ENCODE measurements around the gene SLC26A11.
"Not testable (repeated sequence)": the region's sequence is repeated elsewhere in the genome, so short reads cannot be mapped to it uniquely, and the experiment has no call there.

Gene SLC26A11

DNA sequence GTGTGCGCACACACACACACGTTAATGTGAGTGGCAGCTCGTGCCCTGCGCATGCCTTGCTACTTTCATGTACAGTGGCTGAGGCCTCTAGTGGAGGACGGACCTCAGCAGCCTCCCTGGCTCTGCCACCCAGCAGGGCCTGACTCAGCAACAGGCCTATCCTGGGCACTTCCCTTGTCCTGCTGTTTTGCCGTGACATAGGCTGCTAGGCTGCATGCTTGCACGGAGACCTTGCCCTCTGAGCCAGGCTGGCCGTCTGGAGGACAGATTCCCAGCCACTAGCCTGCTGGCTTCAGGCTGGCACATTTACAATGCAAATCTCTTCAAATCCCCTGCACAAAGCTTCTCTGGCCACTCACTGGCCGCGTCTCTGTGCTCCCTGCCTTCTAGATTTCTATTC is 49.9 kb downstream of the SLC26A11 start:
- DNase-seq (ENCODE audit: low read depth, low spot score): no peak

DNA sequence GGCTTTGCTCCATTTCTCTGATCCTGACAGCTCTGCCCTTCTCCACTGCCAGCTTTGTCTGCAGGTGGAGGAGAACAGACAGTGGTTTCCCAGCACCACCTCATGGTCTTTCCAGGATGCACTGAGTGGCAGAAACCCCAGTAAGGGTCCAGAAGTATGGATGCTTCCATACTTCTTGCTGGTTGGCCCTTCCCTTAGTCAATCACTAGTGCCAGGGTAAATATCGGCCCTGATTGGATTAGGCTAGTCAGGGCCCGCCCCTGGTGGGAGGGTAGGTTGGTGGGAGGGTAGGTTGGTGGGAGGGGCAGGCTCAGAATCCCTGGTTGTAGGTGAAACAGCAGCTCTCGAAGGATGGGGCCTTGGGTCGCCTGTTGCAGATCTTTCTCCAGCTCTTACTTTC is 50.6 kb downstream of the SLC26A11 start:
- no peak overlapping the region for H3K4me3 ChIP-seq (ENCODE audit: low read length)
- peak; percentile 60 for DNase-seq (ENCODE audit: low read depth, low spot score)

More for the DNA sequence above, 49.9 kb downstream of the SLC26A11 start:
- H3K4me3 ChIP-seq (ENCODE audit: low read length): no peak overlapping the region

DNA sequence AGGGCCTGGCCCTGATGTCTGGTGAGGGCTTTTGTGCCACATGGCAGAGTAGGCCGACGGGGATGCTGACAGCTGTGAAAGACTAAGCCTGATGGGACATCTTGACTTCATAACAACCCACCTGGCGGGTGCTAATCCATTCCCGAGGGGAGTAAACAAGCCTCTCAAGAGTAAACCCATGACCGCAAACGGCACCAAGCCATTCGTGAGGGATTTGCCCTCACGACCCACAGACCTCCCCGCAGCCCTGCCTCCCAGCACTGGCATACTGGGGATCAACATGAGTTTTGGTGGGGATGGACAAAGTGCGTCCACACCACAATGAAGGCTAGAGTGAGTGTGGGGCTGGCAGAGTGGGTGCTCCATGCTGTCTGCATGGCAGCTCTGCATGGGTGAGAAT is 52.1 kb downstream of the SLC26A11 start:
- no peak for DNase-seq (ENCODE audit: low read depth, low spot score)
- no peak overlapping the region for H3K4me3 ChIP-seq (ENCODE audit: low read length)

DNA sequence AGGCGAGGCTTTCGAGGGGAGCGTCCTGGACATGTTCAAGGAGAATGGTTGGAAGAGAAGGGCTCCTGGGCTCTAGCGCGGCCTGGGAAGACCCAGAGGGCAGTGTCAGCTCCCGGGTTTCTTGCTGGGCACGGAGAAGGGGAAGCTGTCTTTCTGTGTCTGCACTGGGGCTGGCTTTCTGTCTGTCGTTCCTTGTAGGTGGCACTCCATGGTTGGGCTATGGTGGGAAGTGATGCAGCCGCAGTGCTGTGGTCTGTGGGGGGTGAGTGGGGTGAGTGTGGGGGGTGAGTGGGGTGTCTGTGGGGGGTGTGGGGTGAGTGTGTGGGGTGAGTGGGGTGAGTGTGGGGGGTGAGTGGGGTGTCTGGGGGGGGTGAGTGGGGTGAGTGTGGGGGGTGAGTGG is 54.1 kb downstream of the SLC26A11 start:
- no peak overlapping the region for H3K4me3 ChIP-seq (ENCODE audit: low read length)
- no peak for DNase-seq (ENCODE audit: low read depth, low spot score)

DNA sequence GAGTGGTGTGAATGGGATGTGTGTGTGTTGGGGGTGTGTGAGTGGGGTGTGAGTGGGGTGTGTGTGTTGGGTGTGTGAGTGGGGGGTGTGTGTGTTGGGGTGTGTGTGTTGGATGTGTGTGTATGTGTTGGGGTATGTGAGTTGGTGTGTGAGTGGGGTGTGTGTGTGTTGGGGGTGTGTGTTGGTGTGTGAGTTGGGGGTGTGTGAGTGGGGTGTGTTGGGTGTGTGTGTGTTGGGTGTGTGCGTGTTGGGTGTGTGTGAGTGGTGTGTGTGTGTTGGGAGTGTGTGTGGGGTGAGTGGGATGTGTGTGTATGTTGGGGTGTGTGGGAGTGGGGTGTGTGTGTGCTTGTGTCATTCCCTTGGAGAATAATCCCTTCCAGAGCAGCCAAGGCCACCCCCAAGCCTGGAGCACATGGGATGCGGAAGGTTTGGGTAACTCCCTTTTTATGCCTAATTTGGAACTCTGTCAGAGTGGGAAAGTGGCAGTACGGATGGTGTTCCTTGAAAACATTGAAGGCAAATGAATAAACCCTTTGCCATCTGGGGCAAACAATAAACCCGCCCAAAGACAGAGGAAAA is 54.7 kb downstream of the SLC26A11 start:
- no peak for DNase-seq (ENCODE audit: low read depth, low spot score)
- no peak overlapping the region for H3K4me3 ChIP-seq (ENCODE audit: low read length)

DNA sequence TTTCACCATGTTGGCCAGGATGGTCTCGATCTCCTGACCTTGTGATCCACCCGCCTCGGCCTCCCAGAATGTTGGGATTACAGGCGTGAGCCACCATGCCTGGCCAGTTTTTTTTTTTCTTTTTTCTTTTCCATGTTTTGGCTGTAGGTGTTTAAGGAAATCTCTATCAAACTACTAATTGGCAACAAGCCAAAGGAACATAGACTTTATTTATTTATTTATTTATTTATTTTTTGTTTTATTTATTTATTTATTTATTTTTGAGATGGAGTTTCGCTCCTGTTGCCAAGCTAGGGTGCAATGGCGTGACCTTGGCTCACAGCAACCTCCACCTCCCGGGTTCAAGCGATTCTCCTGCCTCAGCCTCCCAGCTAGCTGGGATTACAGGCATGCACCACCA is 55.6 kb downstream of the SLC26A11 start:
- not testable (repeated sequence) for H3K4me3 ChIP-seq (ENCODE audit: low read length); DNase-seq (ENCODE audit: low read depth, low spot score)

DNA sequence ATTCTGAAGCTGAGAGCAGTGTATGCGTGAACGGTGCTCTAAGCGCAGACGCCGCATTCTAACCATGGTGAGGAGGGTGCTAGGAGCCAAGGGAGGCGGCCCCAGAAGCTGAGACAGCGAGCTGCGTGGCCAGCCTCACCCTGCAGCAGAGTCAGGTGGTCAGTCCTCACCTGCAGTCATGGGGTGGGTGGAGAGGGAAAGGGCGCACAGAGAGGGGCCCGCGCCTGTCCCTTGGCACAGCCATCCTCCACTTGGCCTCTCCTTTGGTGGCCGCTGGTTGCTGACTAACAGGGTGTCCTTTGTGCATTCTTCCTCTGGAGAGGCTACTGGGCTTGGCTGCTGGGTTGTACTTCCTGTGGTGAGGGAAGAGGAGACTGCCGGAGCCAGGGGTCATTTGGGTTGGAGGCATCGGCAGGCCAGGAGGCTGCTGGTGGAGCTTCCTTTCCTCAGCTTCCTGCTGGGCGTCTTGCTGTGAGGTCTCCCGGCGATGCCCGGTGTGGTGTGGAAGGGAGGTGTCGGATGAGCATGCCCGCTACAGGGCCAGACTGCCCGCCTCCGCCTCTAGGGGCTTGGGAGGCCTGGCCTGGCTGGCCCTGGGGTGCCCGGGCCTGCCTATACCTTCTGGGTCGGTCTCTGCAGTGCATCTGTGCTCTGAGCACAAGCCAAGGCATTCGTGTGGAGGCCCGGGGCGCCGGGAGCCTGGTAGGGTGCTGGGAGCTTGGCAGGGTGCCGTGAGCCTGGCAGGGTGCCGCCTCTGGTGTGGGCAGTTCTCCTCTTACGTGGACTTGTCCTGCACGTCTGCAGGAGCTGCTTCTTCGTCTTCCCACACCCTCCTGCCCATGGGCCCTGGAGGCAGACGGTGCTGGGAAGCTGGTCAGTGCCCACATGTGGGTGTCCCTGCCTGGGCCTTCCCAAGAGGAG is 57.8 kb downstream of the SLC26A11 start:
- no peak for DNase-seq (ENCODE audit: low read depth, low spot score)
- H3K4me3 ChIP-seq (ENCODE audit: low read length): no peak overlapping the region

DNA sequence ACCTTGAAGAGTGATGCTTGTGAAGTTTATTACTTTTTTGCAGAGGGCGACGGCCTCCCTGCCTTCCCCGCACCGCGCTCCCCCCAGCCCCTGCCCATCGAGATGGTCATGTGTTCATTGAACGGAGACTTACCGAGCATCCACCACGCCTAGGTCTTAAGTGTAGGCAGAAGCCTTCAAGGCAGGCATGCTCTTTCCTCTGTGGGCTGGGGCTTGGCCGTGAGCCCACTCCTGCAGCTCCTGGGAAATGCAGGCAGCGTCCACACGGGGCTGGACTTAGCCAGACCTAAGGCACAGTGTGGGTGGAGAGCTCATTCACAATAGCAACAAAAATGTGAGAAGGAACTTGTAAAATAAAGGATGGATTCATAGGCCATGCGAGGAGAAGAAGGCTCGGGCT is 59.7 kb downstream of the SLC26A11 start:
- no peak overlapping the region for H3K4me3 ChIP-seq (ENCODE audit: low read length)
- DNase-seq (ENCODE audit: low read depth, low spot score): no peak

DNA sequence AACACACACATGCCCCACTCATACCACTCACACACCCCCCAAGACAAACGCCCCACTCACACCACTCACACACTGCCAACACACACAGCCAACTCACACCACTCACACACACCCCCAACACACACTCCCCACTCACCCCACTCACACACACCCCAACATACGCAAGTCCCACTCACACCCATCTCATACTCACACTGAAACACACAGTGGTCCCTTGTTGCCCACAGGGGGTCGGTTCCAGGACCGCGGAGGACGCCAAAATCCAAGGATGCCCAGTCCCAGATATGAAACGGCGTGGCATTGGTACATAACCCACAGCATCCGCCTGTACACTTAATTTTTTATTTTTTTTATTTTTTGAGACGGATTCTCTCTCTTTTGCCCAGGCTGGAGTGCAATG is 61.3 kb downstream of the SLC26A11 start:
- H3K4me3 ChIP-seq (ENCODE audit: low read length): no peak overlapping the region
- DNase-seq (ENCODE audit: low read depth, low spot score): no peak

DNA sequence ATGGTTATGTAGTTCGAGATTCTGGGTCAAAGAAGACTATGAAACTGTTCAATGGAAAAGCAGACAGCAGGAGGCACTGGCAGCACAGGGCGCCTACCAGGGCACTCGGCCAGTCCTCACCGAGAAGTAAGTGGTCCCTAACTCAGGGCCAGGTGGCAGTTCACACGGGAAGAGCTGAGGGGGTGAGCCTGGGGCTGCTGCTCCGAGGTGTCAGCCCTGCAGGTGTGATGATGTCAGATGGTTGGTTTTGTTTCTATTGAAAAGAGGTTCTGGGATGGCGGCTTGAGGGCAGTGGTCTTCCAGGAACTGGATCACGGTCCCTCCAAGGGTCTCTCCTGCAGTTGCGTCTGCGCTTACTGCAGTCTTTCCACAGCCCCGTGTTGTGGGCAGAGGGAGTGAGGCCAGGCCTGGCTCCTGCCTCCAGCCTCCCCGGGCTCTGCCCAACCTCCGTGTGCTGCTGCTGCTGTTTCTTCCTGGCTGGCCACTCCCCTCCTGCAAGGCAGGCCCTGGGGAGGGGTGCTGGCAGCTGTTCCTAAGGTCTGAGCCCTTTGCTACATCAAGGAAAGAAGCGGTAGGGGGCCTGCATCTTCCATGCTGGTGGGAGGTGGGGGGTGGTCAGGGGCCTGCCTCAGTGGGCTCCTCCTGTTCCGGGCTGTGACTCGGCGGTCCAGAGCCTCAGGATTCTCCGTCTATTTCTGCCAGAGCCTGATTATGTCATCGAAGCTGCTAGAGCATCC is 63.1 kb downstream of the SLC26A11 start:
- H3K4me3 ChIP-seq (ENCODE audit: low read length): no peak overlapping the region
- no peak for DNase-seq (ENCODE audit: low read depth, low spot score)

DNA sequence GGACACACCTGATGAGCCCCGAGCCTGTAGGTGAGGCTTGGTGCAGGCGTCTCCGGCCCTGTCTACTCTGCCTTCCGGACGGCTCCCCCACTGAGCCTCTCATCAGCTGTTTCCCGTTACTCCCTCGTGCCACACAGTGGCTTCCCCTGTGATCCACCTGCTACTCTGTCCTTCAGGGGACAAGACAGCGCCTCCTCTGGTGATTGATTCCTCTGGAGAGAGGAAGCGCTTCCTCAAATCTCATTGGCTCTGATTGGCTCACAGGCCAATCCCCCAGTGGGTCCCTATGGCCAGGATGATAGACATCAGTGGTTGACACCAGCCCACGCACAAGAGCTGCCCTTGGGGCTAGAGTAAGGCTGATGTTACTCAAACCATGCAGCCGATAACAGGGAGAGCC is 64.4 kb downstream of the SLC26A11 start:
- no peak for DNase-seq (ENCODE audit: low read depth, low spot score)
- H3K4me3 ChIP-seq (ENCODE audit: low read length): no peak overlapping the region

DNA sequence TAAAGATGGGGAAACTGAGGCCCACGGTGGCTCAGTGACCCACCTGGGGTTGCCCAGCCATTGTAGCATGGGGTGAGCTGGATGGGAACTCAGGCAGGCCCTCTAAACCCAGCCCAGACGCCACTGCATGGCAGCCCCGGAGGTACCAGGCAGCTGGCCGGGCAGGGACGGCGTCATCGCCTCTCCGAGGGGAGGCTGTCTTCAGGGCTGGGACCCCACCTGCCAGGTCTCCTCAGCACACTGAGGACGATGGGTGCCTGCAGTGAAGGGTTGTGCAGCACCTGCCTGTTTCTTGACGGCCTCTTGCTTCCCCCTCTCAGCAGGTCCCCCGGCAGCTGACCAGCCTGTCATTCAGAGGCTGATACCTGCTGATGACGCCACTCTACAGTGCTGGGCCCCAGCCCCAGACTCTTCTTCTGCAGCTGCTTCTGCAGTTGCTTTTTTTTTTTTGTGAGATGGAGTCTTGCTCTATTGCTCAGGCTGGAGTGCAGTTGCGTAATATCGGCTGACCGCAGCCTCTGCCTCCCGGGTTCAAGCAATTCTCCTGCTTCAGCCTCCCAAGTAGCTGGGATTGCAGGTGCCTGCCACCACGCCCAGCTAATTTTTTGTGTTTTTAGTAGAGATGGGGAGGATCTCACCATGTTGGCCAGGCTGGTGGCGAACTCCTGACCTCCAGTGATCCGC is 65.2 kb downstream of the SLC26A11 start:
- DNase-seq (ENCODE audit: low read depth, low spot score): no peak

DNA sequence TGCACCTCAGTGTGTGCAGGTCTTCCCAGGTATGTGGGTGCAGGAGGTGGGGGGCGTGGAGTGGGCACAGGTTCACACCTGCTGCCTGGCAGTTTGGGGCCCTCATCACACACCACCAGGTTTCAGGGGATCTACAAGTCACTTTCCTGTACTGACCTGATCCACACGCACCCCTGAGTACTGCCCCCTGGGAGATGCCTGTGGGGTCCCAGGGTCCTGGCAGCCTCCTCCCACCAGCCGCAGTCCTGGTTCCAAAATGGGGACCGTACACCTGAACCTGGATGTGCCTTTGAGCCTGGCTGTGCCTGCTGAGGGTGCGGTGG is 66.4 kb downstream of the SLC26A11 start:
- no peak for DNase-seq (ENCODE audit: low read depth, low spot score)
- H3K4me3 ChIP-seq (ENCODE audit: low read length): no peak overlapping the region

More for the DNA sequence above, 65.2 kb downstream of the SLC26A11 start:
- no peak overlapping the region for H3K4me3 ChIP-seq (ENCODE audit: low read length)

DNA sequence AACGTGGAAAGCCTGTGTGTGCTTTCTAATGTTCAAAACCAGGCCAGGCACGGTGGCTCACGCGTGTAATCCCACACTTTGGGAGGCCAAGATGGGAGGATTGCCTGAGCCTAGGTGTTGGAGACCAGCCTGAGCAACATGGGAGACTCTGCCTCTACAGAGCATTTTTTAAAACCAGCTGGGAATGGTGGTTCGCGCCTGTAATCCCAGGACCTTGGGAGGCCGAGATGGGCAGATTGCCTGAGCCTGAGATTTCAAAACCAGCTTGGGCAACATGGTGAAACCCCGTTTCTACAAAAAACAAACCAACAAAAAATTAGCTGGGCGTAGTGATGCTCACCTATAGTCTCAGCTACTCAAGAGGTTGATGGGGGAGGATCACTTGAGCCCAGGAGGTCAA is 66.8 kb downstream of the SLC26A11 start:
- H3K4me3 ChIP-seq (ENCODE audit: low read length): no peak overlapping the region
- DNase-seq (ENCODE audit: low read depth, low spot score): no peak

DNA sequence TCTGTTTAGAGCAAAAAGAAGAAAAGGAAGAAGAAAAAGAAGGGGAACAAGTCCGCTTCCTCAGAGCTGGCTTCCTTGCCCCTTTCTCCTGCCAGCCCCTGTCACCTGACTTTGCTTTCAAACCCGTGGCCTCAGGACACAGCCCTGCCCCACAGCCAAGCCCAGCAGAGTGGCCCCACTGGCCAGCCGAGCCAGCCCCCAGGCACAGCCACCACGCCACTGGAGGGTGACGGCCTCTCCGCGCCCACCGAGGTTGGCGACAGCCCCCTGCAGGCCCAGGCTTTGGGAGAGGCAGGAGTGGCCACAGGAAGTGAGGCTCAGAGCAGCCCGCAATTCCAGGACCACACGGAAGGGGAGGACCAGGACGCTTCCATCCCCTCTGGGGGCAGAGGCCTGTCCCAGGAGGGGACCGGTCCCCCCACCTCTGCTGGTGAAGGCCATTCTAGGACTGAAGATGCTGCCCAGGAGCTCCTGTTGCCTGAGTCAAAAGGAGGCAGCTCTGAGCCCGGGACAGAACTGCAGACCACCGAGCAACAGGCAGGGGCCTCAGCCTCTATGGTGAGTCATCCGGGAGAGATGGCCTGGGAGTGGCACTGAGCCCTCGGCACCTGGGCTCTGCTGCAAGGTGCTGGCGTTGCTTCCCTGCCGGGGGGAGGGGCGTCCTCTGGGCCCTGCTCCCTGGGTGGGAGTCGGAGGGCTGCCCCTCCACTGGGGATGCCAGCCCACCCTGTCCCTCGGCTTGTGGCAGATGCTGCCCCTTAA is 67.8 kb downstream of the SLC26A11 start:
- H3K4me3 ChIP-seq (ENCODE audit: low read length): no peak overlapping the region
- no peak for DNase-seq (ENCODE audit: low read depth, low spot score)

DNA sequence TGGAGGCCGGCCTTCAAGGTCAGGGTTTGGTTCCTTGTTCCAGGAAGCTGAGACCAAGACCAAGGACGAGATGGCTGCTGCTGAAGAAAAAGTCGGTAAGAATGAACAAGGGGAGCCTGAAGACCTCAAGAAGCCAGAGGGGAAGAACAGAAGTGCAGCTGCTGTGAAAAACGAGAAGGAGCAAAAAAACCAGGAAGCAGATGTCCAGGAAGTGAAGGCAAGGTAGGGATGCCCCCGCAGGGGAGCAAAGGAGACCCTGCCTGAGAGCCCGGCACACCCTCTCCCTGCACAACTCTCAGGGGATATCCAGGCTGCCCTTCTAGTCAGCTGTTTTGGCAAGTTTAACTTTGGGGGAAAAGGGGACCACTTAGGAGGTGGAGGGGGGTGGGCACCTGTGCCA is 69.4 kb downstream of the SLC26A11 start:
- DNase-seq (ENCODE audit: low read depth, low spot score): no peak
- no peak overlapping the region for H3K4me3 ChIP-seq (ENCODE audit: low read length)

DNA sequence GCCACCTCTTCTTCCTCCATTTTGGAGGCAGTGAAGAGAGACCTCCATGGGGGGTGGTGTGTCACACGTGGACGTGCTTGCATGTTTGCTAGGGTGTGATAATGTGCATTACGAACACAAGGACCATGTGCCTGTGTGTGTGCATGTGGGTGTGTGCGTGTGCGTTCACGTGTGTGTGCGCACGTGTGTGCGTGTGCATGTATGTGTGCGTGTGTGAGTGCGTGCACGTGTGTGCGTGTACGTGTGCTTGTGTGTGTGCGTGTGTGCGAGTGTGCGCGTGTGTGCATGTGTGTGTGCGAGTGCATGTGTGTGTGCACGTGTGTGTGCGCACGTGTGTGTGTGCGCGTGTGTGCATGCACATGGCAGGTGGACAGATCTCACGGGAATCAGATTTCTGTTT is 69.9 kb downstream of the SLC26A11 start:
- DNase-seq (ENCODE audit: low read depth, low spot score): no peak
- H3K4me3 ChIP-seq (ENCODE audit: low read length): no peak overlapping the region

DNA sequence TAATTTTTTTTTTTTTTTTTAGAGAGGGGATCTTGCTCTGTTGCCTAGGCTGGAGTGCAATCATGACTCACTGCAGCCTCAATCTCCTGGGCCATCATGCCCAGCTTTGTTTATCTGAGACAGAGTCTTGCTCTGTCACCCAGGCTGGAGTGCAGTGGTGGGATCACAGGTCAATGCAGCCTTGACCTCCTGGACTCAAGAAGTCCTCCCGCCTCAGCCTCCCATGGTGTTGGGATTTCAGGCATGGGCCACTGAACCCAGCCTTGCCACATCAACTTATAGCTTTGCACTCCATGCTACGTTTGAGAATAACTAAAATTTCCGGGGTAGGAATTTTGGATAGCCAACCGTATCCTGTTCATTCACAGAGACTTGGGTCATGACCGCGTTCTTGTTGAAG is 71.0 kb downstream of the SLC26A11 start:
- no peak overlapping the region for H3K4me3 ChIP-seq (ENCODE audit: low read length)
- no peak for DNase-seq (ENCODE audit: low read depth, low spot score)
